DMS153 (cell line): ENCODE data around the gene PCDHB16.
"Not testable (repeated sequence)": the region's sequence is repeated elsewhere in the genome, so short reads cannot be mapped to it uniquely, and the experiment has no call there.

ENCODE experiments used
- DNase-seq: peaks from one replicate; lab custom pipeline; 2025; lab: John Stamatoyannopoulos, UW

PCDHB16 gene

GRCh38 chr5:141182248-141182647 is at the start of gene PCDHB16:
TSS of gene PCDHB16 (plus strand) at chr5:141182387. CDS start at chr5:141182560, 173 bp downstream.
- DNase-seq: no peak

GRCh38 chr5:141135030-141135717 is 47.0 kb upstream of the PCDHB16 start, which contains the start of gene PCDHB5:
TSS of gene PCDHB5 (plus strand) at chr5:141135206. CDS start at chr5:141135435, 229 bp downstream.
- DNase-seq: no peak

GRCh38 chr5:141135718-141136266 is 46.4 kb upstream of the PCDHB16 start:
- no peak for DNase-seq

GRCh38 chr5:141137346-141137745 is 44.8 kb upstream of the PCDHB16 start:
- DNase-seq: not testable (repeated sequence)

GRCh38 chr5:141149812-141150211 is 32.4 kb upstream of the PCDHB16 start, which contains the start of gene PCDHB6:
TSS of gene PCDHB6 (plus strand) at chr5:141150057. CDS start at chr5:141150258, 201 bp downstream.
- DNase-seq: no peak

GRCh38 chr5:141150224-141150992 is 31.8 kb upstream of the PCDHB16 start:
- DNase-seq: no peak

GRCh38 chr5:141150993-141151325 is 31.2 kb upstream of the PCDHB16 start:
- no peak for DNase-seq

- not testable (repeated sequence) for DNase-seq
These were observed 30.6 kb upstream of the PCDHB16 start for GRCh38 chr5:141151632-141152031.

- DNase-seq: not testable (repeated sequence)
These were observed 30.1 kb upstream of the PCDHB16 start for GRCh38 chr5:141152096-141152495.

- DNase-seq: no peak
These were observed 26.4 kb upstream of the PCDHB16 start for GRCh38 chr5:141155540-141156374.

- not testable (repeated sequence) for DNase-seq
These were observed 24.8 kb upstream of the PCDHB16 start for GRCh38 chr5:141157356-141157755.

GRCh38 chr5:141157901-141158300 is 24.3 kb upstream of the PCDHB16 start:
- DNase-seq: not testable (repeated sequence)

GRCh38 chr5:141172381-141173204 is 9.6 kb upstream of the PCDHB16 start, which contains the start of gene PCDHB7:
TSS of gene PCDHB7 (plus strand) at chr5:141172644. CDS start at chr5:141172836, 192 bp downstream.
- DNase-seq: no peak

GRCh38 chr5:141174291-141175104 is 7.7 kb upstream of the PCDHB16 start:
- DNase-seq: not testable (repeated sequence)

- no peak for DNase-seq
These were observed 6.3 kb upstream of the PCDHB16 start for GRCh38 chr5:141175933-141176332.

GRCh38 chr5:141177577-141178191 is 4.5 kb upstream of the PCDHB16 start, which contains the start of gene PCDHB8:
TSS of gene PCDHB8 (plus strand) at chr5:141177790. CDS start at chr5:141178035, 245 bp downstream.
- DNase-seq: peak; percentile 18

- not testable (repeated sequence) for DNase-seq
These were observed 2.8 kb upstream of the PCDHB16 start for GRCh38 chr5:141179371-141179770.

GRCh38 chr5:141179876-141180275 is 2.3 kb upstream of the PCDHB16 start:
- not testable (repeated sequence) for DNase-seq

- DNase-seq: no peak
These were observed 1.9 kb upstream of the PCDHB16 start for GRCh38 chr5:141180313-141180712.
